Liver (tissue), 9 donors: Measurements from ENCODE around the gene SFTA2. TPM values are rescaled to one million over a fixed set of nuclear protein-coding genes. Genes with fewer than 3 reads are reported as not detected.

Source experiments
- DNase-seq: peaks from one replicate; pipeline ENCODE4 v3.0.0-alpha.2; 2017; ENCODE audit warnings: low spot score
- H3K27ac ChIP-seq, 2 donors: one replicate each; pipeline ENCODE4 v1.7.0; 2013; ENCODE audit warnings: inconsistent platforms in 2 of 2, low read length in 2 of 2, control low read depth in 1 of 2, low read depth in 1 of 2, mild to moderate bottlenecking in 1 of 2
- H3K27me3 ChIP-seq, 4 donors: one replicate each; pipeline versions ENCODE4 v1.6.1 to v1.7.0; 2013; ENCODE audit warnings: low read length in 3 of 4, inconsistent platforms in 1 of 4, mild to moderate bottlenecking in 1 of 4, moderate library complexity in 1 of 4; ENCODE audit not compliant: control insufficient read depth in 4 of 4, insufficient read depth in 4 of 4
- H3K36me3 ChIP-seq, 4 donors: one replicate each; pipeline versions ENCODE4 v1.6.1 to v1.7.0; 2013; ENCODE audit warnings: low read length in 3 of 4, mild to moderate bottlenecking in 3 of 4, low read depth in 1 of 4, moderate library complexity in 1 of 4; ENCODE audit not compliant: control insufficient read depth in 4 of 4, insufficient read depth in 3 of 4
- H3K4me1 ChIP-seq, 4 donors: one replicate each; pipeline versions ENCODE4 v1.6.1 to v1.7.0; 2013; ENCODE audit warnings: low read length in 3 of 4, mild to moderate bottlenecking in 3 of 4, moderate library complexity in 1 of 4; ENCODE audit not compliant: control insufficient read depth in 4 of 4, insufficient read depth in 4 of 4
- H3K4me3 ChIP-seq, 3 donors: one replicate each; pipeline versions ENCODE4 v1.6.1 to v1.7.0; 2013; ENCODE audit warnings: low read length in 3 of 3, control low read depth in 1 of 3, low read depth in 1 of 3, mild to moderate bottlenecking in 1 of 3
- H3K9ac ChIP-seq, 2 donors: one replicate each; pipeline ENCODE4 v1.7.0; 2013; ENCODE audit warnings: low read length in 2 of 2, mild to moderate bottlenecking in 2 of 2, moderate library complexity in 2 of 2, control low read depth in 1 of 2, low read depth in 1 of 2
- H3K9me3 ChIP-seq, 4 donors: one replicate each; pipeline versions ENCODE4 v1.6.1 to v1.7.0; 2013; ENCODE audit warnings: low read length in 3 of 4; ENCODE audit not compliant: control insufficient read depth in 4 of 4
- ATF3 ChIP-seq: IDR thresholded peaks from 2 replicates; pipeline ENCODE4 v1.6.1; 2016; ENCODE audit warnings: antibody characterized with exemption
- CTCF ChIP-seq: fragments of 150-350 bp; IDR thresholded peaks from 2 replicates; pipeline ENCODE4 v1.5.1; 2017; ENCODE audit warnings: improper control_type of control experiment, low read depth, low read length; ENCODE audit not compliant: missing input control
- EGR1 ChIP-seq, 2 donors: IDR thresholded peaks; 2 replicates each; pipeline ENCODE4 v1.6.1; 2016 to 2018; ENCODE audit warnings: antibody characterized with exemption in 2 of 2, low read depth in 2 of 2
- FOXA1 ChIP-seq: IDR thresholded peaks from 2 replicates; pipeline ENCODE4 v1.6.1; 2016; ENCODE audit warnings: antibody characterized with exemption
- FOXA2 ChIP-seq: IDR thresholded peaks from 2 replicates; pipeline ENCODE4 v1.6.1; 2016; ENCODE audit warnings: antibody characterized with exemption
- GABPA ChIP-seq, 2 donors: IDR thresholded peaks in 1 of 2; conservative IDR thresholded peaks in 1 of 2; 2 replicates each; pipeline ENCODE4 v1.6.1; 2016; ENCODE audit warnings: antibody characterized with exemption in 2 of 2, mild to moderate bottlenecking in 1 of 2, moderate library complexity in 1 of 2
- HNF4G ChIP-seq: IDR thresholded peaks from 2 replicates; pipeline ENCODE4 v1.6.1; 2016; ENCODE audit warnings: antibody characterized with exemption
- JUND ChIP-seq, 2 donors: IDR thresholded peaks; 2 replicates each; pipeline ENCODE4 v1.6.1; 2016; ENCODE audit warnings: antibody characterized with exemption in 2 of 2
- MAX ChIP-seq: IDR thresholded peaks from 2 replicates; pipeline ENCODE4 v1.6.1; 2016; ENCODE audit warnings: antibody characterized with exemption
- NR2F2 ChIP-seq: IDR thresholded peaks from 2 replicates; pipeline ENCODE4 v1.6.1; 2016; ENCODE audit warnings: antibody characterized with exemption
- RAD21 ChIP-seq, 2 donors: IDR thresholded peaks; 2 replicates each; pipeline ENCODE4 v1.6.1; 2016; ENCODE audit warnings: antibody characterized with exemption in 2 of 2, mild to moderate bottlenecking in 2 of 2
- REST ChIP-seq: IDR thresholded peaks from 2 replicates; pipeline ENCODE4 v1.6.1; 2016; ENCODE audit warnings: antibody characterized with exemption, mild to moderate bottlenecking
- RXRA ChIP-seq, 2 donors: IDR thresholded peaks; 2 replicates each; pipeline ENCODE4 v1.6.1; 2017 to 2018; ENCODE audit warnings: antibody characterized with exemption in 2 of 2, mild to moderate bottlenecking in 1 of 2
- SP1 ChIP-seq: IDR thresholded peaks from 2 replicates; pipeline ENCODE4 v1.6.1; 2018; ENCODE audit warnings: antibody characterized with exemption, mild to moderate bottlenecking
- YY1 ChIP-seq: IDR thresholded peaks from 2 replicates; pipeline ENCODE4 v1.6.1; 2016; ENCODE audit warnings: antibody characterized with exemption, mild to moderate bottlenecking
- ZBTB33 ChIP-seq: IDR thresholded peaks from 2 replicates; pipeline ENCODE4 v1.6.1; 2016; ENCODE audit warnings: antibody characterized with exemption
- WGBS: extraction: QIAGEN DNeasy Blood & Tissue Kit; methylation state at CpG from one replicate; pipeline ENCODE4 v1.1.7; 2013; 5-methylcytosine and 5-hydroxymethylcytosine counted together
- polyA plus RNA-seq, 2 donors: library from polyadenylated mRNA; stranded (reverse) in 1 of 2; unstranded in 1 of 2; fragments of 200-250 nt in 1 of 2; fragments of >200 nt in 1 of 2; fragmentation: Nextera tagmentation in 1 of 2; extraction: Ambion mirVana in 1 of 2; gene quantifications; one replicate each; pipeline versions ENCODE4 v1.2.1 to v1.2.3, GENCODE V29; 2013 to 2015
- total RNA-seq, 2 donors: library from RNA; depleted of rRNA; stranded (reverse); fragments of >200 nt; gene quantifications; one replicate each; pipeline ENCODE4 v1.2.3, GENCODE V29; 2014
- donor health status: healthy.
- donor health status: healthy.
- donor health status: healthy.
- donor health status: healthy.
- donor health status: healthy.

Gene SFTA2
- total and polyA plus RNA-seq, 4 donors: 0.60 TPM; not detected in 3

- WGBS: 96% methylated on average over 18 of the region's 18 CpGs
- Histone ChIP-seq H3K4me1 (peaks cover 5 to 17% (median 11%) of the 10 kb centered on the region in 4 donors), H3K36me3 (no peaks in the 10 kb centered on the region), H3K4me3 (no peak overlapping the region), H3K27me3 (no peaks in the 10 kb centered on the region), H3K27ac (no peak overlapping the region), H3K9me3 (no peaks in the 10 kb centered on the region), H3K9ac (no peak overlapping the region)
- no peak for TF ChIP-seq FOXA2
- TF ChIP-seq RXRA (IDR thresholded peaks at IDR 0.05): no peak
- no peak for TF ChIP-seq RAD21 (IDR thresholded peaks at IDR 0.05)
- no peak for TF ChIP-seq ATF3
- TF ChIP-seq MAX: no peak
- DNase-seq: no peak
Measured at GRCh38 chr6:30888816-30889495, 43.0 kb downstream of the SFTA2 start.

- no peak overlapping the region for H3K9ac ChIP-seq
- 78% methylated on average over 6 of the region's 6 CpGs for WGBS
- DNase-seq: no peak
- no peaks in the 10 kb centered on the region for H3K36me3 ChIP-seq
- no peak overlapping the region for H3K4me3 ChIP-seq
- H3K27ac ChIP-seq: no peak overlapping the region
- H3K9me3 ChIP-seq: no peaks in the 10 kb centered on the region
- peaks cover 5 to 17% (median 11%) of the 10 kb centered on the region in 4 donors for H3K4me1 ChIP-seq
- TF ChIP-seq JUND (IDR thresholded peaks at IDR 0.05): no peak
- TF ChIP-seq GABPA (IDR thresholded peaks at IDR 0.05 in 1 of 2, conservative IDR thresholded peaks at IDR 0.05 in 1 of 2): no peak
- no peak for TF ChIP-seq MAX
- no peak for TF ChIP-seq FOXA1
- no peak for TF ChIP-seq HNF4G
- no peak for TF ChIP-seq ZBTB33
- TF ChIP-seq RXRA (IDR thresholded peaks at IDR 0.05): no peak
- TF ChIP-seq CTCF: no peak
- no peak for TF ChIP-seq SP1
- TF ChIP-seq REST: no peak
- TF ChIP-seq NR2F2: no peak
- no peak for TF ChIP-seq YY1
- TF ChIP-seq RAD21 (IDR thresholded peaks at IDR 0.05): no peak
- TF ChIP-seq EGR1 (IDR thresholded peaks at IDR 0.05; ENCODE audit: low read depth in 2 of 2): no peak
- TF ChIP-seq FOXA2: no peak
- no peaks in the 10 kb centered on the region for H3K27me3 ChIP-seq
Measured at GRCh38 chr6:30887901-30888815, 43.8 kb downstream of the SFTA2 start.
